Skeletal muscle satellite cell (primary cell): ENCODE data around the gene MTF1.

Source experiments
- H3K27me3 ChIP-seq: 2 replicates; pipeline ENCODE4 v1.7.0; 2013; ENCODE audit warnings: low read length; ENCODE audit not compliant: control insufficient read depth, insufficient read depth
- H3K36me3 ChIP-seq: 2 replicates; pipeline ENCODE4 v1.7.0; 2013; ENCODE audit warnings: mild to moderate bottlenecking, control low read depth, low read length; ENCODE audit not compliant: insufficient read depth
- H3K4me1 ChIP-seq: 2 replicates; pipeline ENCODE4 v1.7.0; 2013; ENCODE audit warnings: low read length; ENCODE audit not compliant: control insufficient read depth, insufficient read depth
- H3K4me2 ChIP-seq: 2 replicates; pipeline ENCODE4 v1.7.0; 2013; ENCODE audit warnings: mild to moderate bottlenecking, low read length
- H3K4me3 ChIP-seq: 2 replicates; pipeline ENCODE4 v1.7.0; 2013; ENCODE audit warnings: low read length
- H3K9ac ChIP-seq: 2 replicates; pipeline ENCODE4 v1.7.0; 2013; ENCODE audit warnings: mild to moderate bottlenecking, low read depth, low read length, moderate library complexity
- H3K9me3 ChIP-seq: replicated peaks from 2 replicates; pipeline ENCODE4 v1.7.0; 2013; ENCODE audit warnings: mild to moderate bottlenecking, control low read depth, low read length

MTF1 gene

GRCh38 chr1:37828410-37829074 lies 30.9 kb downstream of the MTF1 start:
- H3K4me2 ChIP-seq: no peak overlapping the region
- peaks cover 51% of the 10 kb centered on the region for H3K36me3 ChIP-seq
- H3K4me1 ChIP-seq: peaks cover 5% of the 10 kb centered on the region
- H3K4me3 ChIP-seq: no peak overlapping the region
- no peak overlapping the region for H3K9ac ChIP-seq
- no peaks in the 10 kb centered on the region for H3K9me3 ChIP-seq
- H3K27me3 ChIP-seq: no peaks in the 10 kb centered on the region

GRCh38 chr1:37825506-37825905 lies 33.9 kb downstream of the MTF1 start:
- Histone ChIP-seq H3K9ac (no peak overlapping the region), H3K4me3 (no peak overlapping the region), H3K4me2 (no peak overlapping the region), H3K4me1 (peaks cover 5% of the 10 kb centered on the region), H3K9me3 (no peaks in the 10 kb centered on the region), H3K27me3 (no peaks in the 10 kb centered on the region), H3K36me3 (peaks cover 57% of the 10 kb centered on the region)

GRCh38 chr1:37824001-37824400 lies 35.4 kb downstream of the MTF1 start:
- Histone ChIP-seq H3K27me3 (no peaks in the 10 kb centered on the region), H3K9ac (no peak overlapping the region), H3K9me3 (no peaks in the 10 kb centered on the region), H3K36me3 (peaks cover 66% of the 10 kb centered on the region), H3K4me1 (peaks cover 5% of the 10 kb centered on the region), H3K4me2 (no peak overlapping the region), H3K4me3 (no peak overlapping the region)

GRCh38 chr1:37822906-37823815 lies 36.2 kb downstream of the MTF1 start:
- Histone ChIP-seq H3K9me3 (no peaks in the 10 kb centered on the region), H3K4me1 (peaks cover 5% of the 10 kb centered on the region), H3K36me3 (peaks cover 63% of the 10 kb centered on the region), H3K27me3 (no peaks in the 10 kb centered on the region), H3K4me3 (no peak overlapping the region), H3K4me2 (no peak overlapping the region), H3K9ac (no peak overlapping the region)

- Histone ChIP-seq H3K36me3 (peaks cover 63% of the 10 kb centered on the region), H3K27me3 (no peaks in the 10 kb centered on the region), H3K9ac (no peak overlapping the region), H3K4me3 (no peak overlapping the region), H3K9me3 (no peaks in the 10 kb centered on the region), H3K4me1 (peaks cover 5% of the 10 kb centered on the region), H3K4me2 (no peak overlapping the region)
These were observed 37.9 kb downstream of the MTF1 start for GRCh38 chr1:37821481-37821880.

GRCh38 chr1:37817481-37817880 lies 41.9 kb downstream of the MTF1 start:
- no peak overlapping the region for H3K4me2 ChIP-seq
- no peaks in the 10 kb centered on the region for H3K9me3 ChIP-seq
- H3K36me3 ChIP-seq: peaks cover 56% of the 10 kb centered on the region
- no peak overlapping the region for H3K4me3 ChIP-seq
- H3K4me1 ChIP-seq: no peaks in the 10 kb centered on the region
- no peaks in the 10 kb centered on the region for H3K27me3 ChIP-seq
- H3K9ac ChIP-seq: no peak overlapping the region

- H3K9me3 ChIP-seq: no peaks in the 10 kb centered on the region
- peaks cover 41% of the 10 kb centered on the region for H3K36me3 ChIP-seq
- no peaks in the 10 kb centered on the region for H3K27me3 ChIP-seq
- H3K4me2 ChIP-seq: no peak overlapping the region
- no peak overlapping the region for H3K4me3 ChIP-seq
- no peak overlapping the region for H3K9ac ChIP-seq
- peaks cover 18% of the 10 kb centered on the region for H3K4me1 ChIP-seq
These were observed 45.1 kb downstream of the MTF1 start for GRCh38 chr1:37814252-37814651.

GRCh38 chr1:37813529-37814145 lies 45.8 kb downstream of the MTF1 start:
- Histone ChIP-seq H3K36me3 (peaks cover 36% of the 10 kb centered on the region), H3K4me1 (peaks cover 20% of the 10 kb centered on the region), H3K9me3 (no peaks in the 10 kb centered on the region), H3K4me3 (no peak overlapping the region), H3K4me2 (no peak overlapping the region), H3K9ac (no peak overlapping the region), H3K27me3 (no peaks in the 10 kb centered on the region)

- no peaks in the 10 kb centered on the region for H3K9me3 ChIP-seq
- no peak overlapping the region for H3K4me2 ChIP-seq
- H3K4me3 ChIP-seq: no peak overlapping the region
- H3K36me3 ChIP-seq: peaks cover 33% of the 10 kb centered on the region
- H3K4me1 ChIP-seq: peaks cover 25% of the 10 kb centered on the region
- no peaks in the 10 kb centered on the region for H3K27me3 ChIP-seq
- H3K9ac ChIP-seq: no peak overlapping the region
These were observed 48.3 kb downstream of the MTF1 start for GRCh38 chr1:37811027-37811655.

GRCh38 chr1:37809942-37810341 lies 49.5 kb downstream of the MTF1 start:
- Histone ChIP-seq H3K27me3 (no peaks in the 10 kb centered on the region), H3K36me3 (peaks cover 37% of the 10 kb centered on the region), H3K4me3 (no peak overlapping the region), H3K4me2 (peak overlapping the region; percentile 88), H3K9me3 (no peaks in the 10 kb centered on the region), H3K9ac (no peak overlapping the region), H3K4me1 (peaks cover 25% of the 10 kb centered on the region)
